Measurements from ENCODE around the gene SNX22. TPM values are rescaled to one million over a fixed set of nuclear protein-coding genes. Genes with fewer than 3 reads are reported as not detected.

Gene SNX22
- polyA plus RNA-seq, 2 of the 4 experiments (the other 2 are of a cell fraction), result 0.22 to 1.1 TPM

- no peak for FAIRE-seq
Measured at GRCh38 chr15:64146885-64147681, 4.4 kb upstream of the SNX22 start.

GRCh38 chr15:64148168-64148567, 3.4 kb upstream of the SNX22 start:
- Histone ChIP-seq H3K27ac (no peak overlapping the region), H3K9me3 (no peaks in the 10 kb centered on the region), H3K4me1 (peaks cover 6% of the 10 kb centered on the region; the same call in 1 of the 3 replicates), H3K4me3 (no peak overlapping the region), H3K4me2 (no peak overlapping the region)
- DNase-seq (ENCODE audit: low read depth in 1 of 2, low spot score in 1 of 2) (no peak), ATAC-seq (no peak), FAIRE-seq (no peak)
- ChIA-PET POLR2A (no interaction called here), CTCF (interaction anchor here (0.6 to 2.6 kb wide), 3 partner anchors 9 to 14 kb away, joined by 3 to 6 read pairs (median 5); no protein-coding TSS in a partner anchor)
- TF ChIP-seq RCOR1 (IDR thresholded peaks at IDR 0.05; ENCODE audit: low read depth, low read length) (no peak), GATA3 (IDR thresholded peaks at IDR 0.05; ENCODE audit: borderline replicate concordance) (no peak), HMGXB4 (CRISPR knock-in tag; IDR thresholded peaks at IDR 0.05; ENCODE audit: borderline replicate concordance) (no peak), CHD4 (IDR thresholded peaks at IDR 0.05; ENCODE audit: borderline replicate concordance) (no peak), PHF8 (IDR thresholded peaks at IDR 0.05; ENCODE audit: borderline replicate concordance, low read depth) (no peak), PBX3 (IDR thresholded peaks at IDR 0.05) (no peak), BCL3 (IDR thresholded peaks at IDR 0.05) (no peak), ZNF302 (CRISPR knock-in tag; IDR thresholded peaks at IDR 0.05) (no peak), CTCF (IDR thresholded peaks at IDR 0.05) (no peak), TFCP2L1 (CRISPR knock-in tag; IDR thresholded peaks at IDR 0.05) (no peak), E2F6 (IDR thresholded peaks at IDR 0.05; ENCODE audit: borderline replicate concordance, low read depth) (no peak)
- 55% methylated on average over 7 of the region's 7 CpGs for WGBS (ENCODE audit: missing lambda C conversion rate)

More at GRCh38 chr15:64146885-64147681, 4.4 kb upstream of the SNX22 start:
- no peak for TF ChIP-seq TP53 (CRISPR knock-in tag; IDR thresholded peaks at IDR 0.05)
- no peak for TF ChIP-seq TFCP2L1 (CRISPR knock-in tag; IDR thresholded peaks at IDR 0.05)
- TF ChIP-seq E2F6 (IDR thresholded peaks at IDR 0.05; ENCODE audit: borderline replicate concordance, low read depth), result no peak
- TF ChIP-seq ZFP36 (IDR thresholded peaks at IDR 0.05; ENCODE audit: borderline replicate concordance, partially characterized antibody), result no peak
- TF ChIP-seq MAZ (IDR thresholded peaks at IDR 0.05; ENCODE audit: borderline replicate concordance, low read depth, low read length), result no peak
- H3K27ac ChIP-seq, result no peak overlapping the region
- H3K4me3 ChIP-seq, result no peak overlapping the region
- 92% methylated on average over 22 of the region's 26 CpGs for WGBS (ENCODE audit: missing lambda C conversion rate)
- POLR2A ChIA-PET, result interaction anchor here (1.4 kb wide), 1 partner anchor 16 kb away, joined by 3 read pairs; the partner anchor contains the start of gene PPIB
- DNase-seq (ENCODE audit: low read depth in 1 of 2, low spot score in 1 of 2) (no peak), ATAC-seq (no peak)
- no peak overlapping the region for H3K4me2 ChIP-seq
- no peaks in the 10 kb centered on the region for H3K9me3 ChIP-seq
- CTCF ChIA-PET, result interaction anchor here (0.6 to 7.0 kb wide), 9 partner anchors 6 to 438 kb away, joined by 3 to 65 read pairs (median 4); partner anchors contain the start of gene SNX22
- peaks cover 1% of the 10 kb centered on the region; the same call in 1 of the 3 replicates for H3K4me1 ChIP-seq

All from A549 (cell line).